HG02885 (cell line): ENCODE data around the gene SELENOP.

Source experiments
- ATAC-seq: cut with Tn5 transposase; IDR thresholded peaks from one replicate; pipeline ENCODE4 v1.9.1; 2021; ENCODE audit warnings: mild to moderate bottlenecking; ENCODE audit not compliant: unreplicated experiment, poor library complexity

Gene SELENOP

GRCh38 chr5:42750507-42750906, 61.2 kb downstream of the SELENOP start:
- ATAC-seq, result no peak
